Non-pigmented ciliary epithelial cell (primary cell): ENCODE data around the gene HYOU1.
A peak's percentile ranks its signal among the peaks of the same experiment; 100 is the strongest.
"Not testable (repeated sequence)": the region's sequence is repeated elsewhere in the genome, so short reads cannot be mapped to it uniquely, and the experiment has no call there.

ENCODE experiments used
- DNase-seq: peaks from one replicate; pipeline ENCODE4 v3.0.0-alpha.2; 2010; ENCODE audit warnings: low read depth

The HYOU1 gene

GRCh38 chr11:119044708-119045107 lies 12.3 kb downstream of the HYOU1 start:
- no peak for DNase-seq

- DNase-seq, result no peak
Measured at GRCh38 chr11:119042927-119043326, 14.1 kb downstream of the HYOU1 start.

GRCh38 chr11:119041821-119042514 lies 15.0 kb downstream of the HYOU1 start:
- DNase-seq, result no peak

GRCh38 chr11:119039471-119039870 lies 17.5 kb downstream of the HYOU1 start:
- not testable (repeated sequence) for DNase-seq

- DNase-seq, result no peak
Measured at GRCh38 chr11:119038884-119039283, 18.1 kb downstream of the HYOU1 start.

- DNase-seq, result no peak
Measured at GRCh38 chr11:119034813-119035212, 22.2 kb downstream of the HYOU1 start.

GRCh38 chr11:119033421-119033820 lies 23.6 kb downstream of the HYOU1 start:
- not testable (repeated sequence) for DNase-seq

GRCh38 chr11:119031912-119032280 lies 25.1 kb downstream of the HYOU1 start:
- DNase-seq, result no peak

- DNase-seq, result peak; percentile 89
Measured at GRCh38 chr11:119030329-119031047, 26.5 kb downstream of the HYOU1 start, which contains the start of gene SLC37A4. Gene SLC37A4, minus strand, starts transcription at chr11:119030877.

- DNase-seq, result no peak
Measured at GRCh38 chr11:119030029-119030328, 27.0 kb downstream of the HYOU1 start.

- DNase-seq, result no peak
Measured at GRCh38 chr11:119029340-119030028, 27.5 kb downstream of the HYOU1 start.

GRCh38 chr11:119029069-119029339 lies 28.0 kb downstream of the HYOU1 start:
- DNase-seq, result no peak

GRCh38 chr11:119028346-119029068 lies 28.5 kb downstream of the HYOU1 start:
- DNase-seq, result no peak

- no peak for DNase-seq
Measured at GRCh38 chr11:119027561-119028345, 29.3 kb downstream of the HYOU1 start.

- DNase-seq, result no peak
Measured at GRCh38 chr11:119026970-119027369, 30.0 kb downstream of the HYOU1 start.

- no peak for DNase-seq
Measured at GRCh38 chr11:119025978-119026766, 30.8 kb downstream of the HYOU1 start.

- no peak for DNase-seq
Measured at GRCh38 chr11:119025541-119025940, 31.5 kb downstream of the HYOU1 start.

- no peak for DNase-seq
Measured at GRCh38 chr11:119025099-119025473, 31.9 kb downstream of the HYOU1 start.

- DNase-seq, result no peak
Measured at GRCh38 chr11:119024430-119025098, 32.4 kb downstream of the HYOU1 start.

- DNase-seq, result peak; percentile 30
Measured at GRCh38 chr11:119023741-119024140, 33.3 kb downstream of the HYOU1 start.

GRCh38 chr11:119021631-119022030 lies 35.4 kb downstream of the HYOU1 start:
- DNase-seq, result no peak
